GM19035 (cell line): Measurements from ENCODE around the gene NOL8.
A peak's percentile ranks its signal among the peaks of the same experiment; 100 is the strongest.

Experiments used
- ATAC-seq: cut with Tn5 transposase; IDR thresholded peaks from one replicate; pipeline ENCODE4 v1.9.1; 2021; ENCODE audit not compliant: unreplicated experiment

NOL8 gene

DNA sequence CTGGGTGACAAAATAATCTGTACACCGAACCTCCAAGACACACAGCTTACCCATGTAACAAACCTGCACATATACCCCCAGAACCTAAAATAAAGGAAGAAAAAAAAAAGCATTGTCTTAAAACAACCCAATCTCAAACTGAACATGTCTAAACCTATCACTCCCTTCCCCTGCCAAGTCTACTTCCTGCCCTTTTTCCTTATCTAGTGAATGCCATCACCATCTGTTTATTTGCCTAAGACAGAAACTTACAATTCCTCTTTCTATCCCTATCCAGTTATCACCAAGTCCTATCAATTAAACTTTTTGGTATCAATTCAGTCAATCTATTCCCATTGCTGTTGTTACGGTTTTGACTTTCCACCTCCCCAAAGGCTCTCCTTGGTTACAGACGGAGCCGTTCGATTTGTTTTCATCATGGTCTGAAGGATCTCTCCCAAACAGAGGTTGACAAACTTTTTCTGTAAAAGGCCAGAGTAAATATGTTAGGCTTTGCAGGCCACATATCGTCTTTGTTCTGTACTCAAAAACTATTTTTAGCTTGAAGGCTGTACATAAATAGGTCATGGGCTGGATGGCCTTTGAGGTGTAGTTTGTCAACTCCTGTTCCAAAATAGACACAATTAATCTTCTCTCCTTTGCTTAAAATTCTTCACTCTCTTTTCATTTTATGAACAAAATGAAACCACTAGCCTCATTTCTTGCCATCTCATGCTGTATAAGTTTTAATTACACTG, 12.1 kb downstream of the NOL8 start:
- ATAC-seq, result no peak

DNA sequence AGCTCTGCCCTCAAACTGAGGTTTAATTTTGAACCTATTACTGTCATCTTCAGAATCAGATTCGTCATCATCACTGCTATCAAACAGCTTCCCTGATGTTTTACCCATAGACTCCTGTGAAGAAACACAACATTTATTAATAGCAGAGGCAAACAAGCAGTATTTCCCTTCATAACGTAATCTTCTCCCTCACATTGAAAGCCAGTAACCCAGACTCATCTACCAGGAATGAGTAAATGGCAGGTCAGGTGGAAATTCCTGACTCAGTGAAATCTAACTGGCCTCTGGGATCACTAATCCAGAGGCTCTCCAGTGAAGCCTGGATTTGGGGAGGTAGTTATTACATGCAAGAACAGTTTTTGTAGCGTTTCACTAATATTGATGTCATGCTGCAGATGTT, 14.6 kb downstream of the NOL8 start:
- no peak for ATAC-seq

DNA sequence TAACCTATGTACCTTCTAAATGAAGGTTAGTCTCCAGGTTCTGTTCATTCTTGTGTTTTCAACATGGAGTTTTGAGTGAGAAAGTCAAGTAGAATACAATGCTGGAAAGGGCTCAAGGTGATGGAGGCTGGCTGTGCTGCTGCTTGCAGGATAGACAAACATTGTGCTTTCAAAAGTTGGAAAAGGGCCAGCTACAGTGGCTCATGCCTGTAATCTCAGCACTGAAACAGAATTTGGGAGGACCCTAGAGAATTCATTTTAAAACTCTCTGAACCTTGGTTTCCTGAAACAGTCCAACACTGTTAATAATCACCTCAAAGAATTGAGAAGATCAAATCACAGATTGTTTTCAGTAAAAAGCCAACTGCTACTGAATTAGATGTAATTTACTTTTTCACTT, 16.3 kb downstream of the NOL8 start:
- ATAC-seq, result no peak

DNA sequence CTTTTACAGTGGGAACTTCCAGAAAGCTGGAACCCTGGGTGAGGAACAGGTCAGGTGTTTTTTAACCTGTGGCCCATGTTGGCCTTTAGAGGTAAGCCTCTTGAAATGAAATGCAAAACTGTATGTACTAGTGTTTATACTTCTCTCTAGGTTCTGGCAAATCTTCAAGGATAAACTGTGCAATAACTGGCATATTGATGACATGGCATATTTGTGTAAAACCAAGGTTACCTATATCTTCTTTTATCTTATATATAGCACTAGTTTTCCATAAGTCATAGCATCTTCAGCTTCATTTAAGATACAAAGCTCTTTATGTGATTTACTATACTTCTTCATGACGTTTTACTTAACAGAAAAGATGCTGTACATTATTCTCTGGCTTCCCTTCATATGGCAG, 24.2 kb downstream of the NOL8 start:
- no peak for ATAC-seq

DNA sequence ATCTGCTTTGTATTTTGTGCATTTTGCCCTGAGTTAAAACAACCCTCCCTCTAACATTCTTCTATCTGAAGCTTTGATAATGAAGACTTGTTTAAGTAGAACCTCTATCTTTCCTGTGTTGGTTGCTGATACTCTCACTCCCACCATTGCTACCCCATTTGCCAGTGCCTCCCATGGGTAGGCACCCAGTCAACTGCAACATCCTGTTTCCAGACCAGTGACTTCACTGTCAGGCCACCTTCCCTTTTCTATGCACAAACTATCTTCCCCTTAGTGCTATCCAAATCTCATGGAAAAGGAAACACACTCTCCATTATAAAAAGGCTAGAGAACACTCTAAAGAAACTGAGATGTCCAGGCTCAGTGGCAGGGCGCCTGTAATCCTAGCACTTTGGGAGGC, 26.0 kb downstream of the NOL8 start:
- ATAC-seq, result no peak

DNA sequence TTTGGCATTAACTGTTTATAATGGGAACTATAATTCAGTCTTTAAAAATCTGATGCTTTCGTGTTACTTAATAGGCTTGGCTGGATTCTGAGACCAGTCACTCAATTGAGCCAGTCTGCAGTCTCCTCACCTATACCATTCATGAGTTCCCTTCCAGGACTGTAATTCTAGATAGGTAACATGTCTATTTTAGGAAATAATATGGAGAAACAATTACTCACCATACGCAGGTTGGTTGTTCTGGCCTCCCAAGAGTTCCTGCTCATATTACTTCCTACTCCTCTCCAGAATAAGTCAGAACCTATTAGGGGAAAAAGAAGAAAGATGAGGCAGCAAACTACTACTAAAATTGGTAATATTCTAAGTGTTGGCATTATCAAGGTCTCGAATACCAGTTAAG, 27.1 kb downstream of the NOL8 start:
- no peak for ATAC-seq

DNA sequence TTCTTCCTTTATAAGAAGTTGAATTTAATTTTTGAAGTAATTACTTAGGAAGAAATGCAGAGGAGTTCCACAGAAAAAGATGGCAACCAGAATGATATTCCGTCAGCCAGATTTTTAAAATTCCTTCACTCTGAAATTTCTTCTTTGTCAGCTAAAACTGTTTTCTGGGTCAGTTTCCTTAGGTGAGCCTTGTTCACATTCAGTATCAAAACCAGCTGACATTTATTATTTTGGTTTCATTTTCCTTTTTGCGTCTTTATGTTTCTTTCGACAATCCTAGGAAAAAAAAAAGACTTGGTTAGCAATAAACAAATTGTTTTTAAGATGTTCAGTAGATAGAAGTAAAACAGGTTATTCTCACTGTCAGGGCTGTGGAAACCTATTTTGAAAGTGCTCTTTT, 27.5 kb downstream of the NOL8 start:
- ATAC-seq, result no peak

DNA sequence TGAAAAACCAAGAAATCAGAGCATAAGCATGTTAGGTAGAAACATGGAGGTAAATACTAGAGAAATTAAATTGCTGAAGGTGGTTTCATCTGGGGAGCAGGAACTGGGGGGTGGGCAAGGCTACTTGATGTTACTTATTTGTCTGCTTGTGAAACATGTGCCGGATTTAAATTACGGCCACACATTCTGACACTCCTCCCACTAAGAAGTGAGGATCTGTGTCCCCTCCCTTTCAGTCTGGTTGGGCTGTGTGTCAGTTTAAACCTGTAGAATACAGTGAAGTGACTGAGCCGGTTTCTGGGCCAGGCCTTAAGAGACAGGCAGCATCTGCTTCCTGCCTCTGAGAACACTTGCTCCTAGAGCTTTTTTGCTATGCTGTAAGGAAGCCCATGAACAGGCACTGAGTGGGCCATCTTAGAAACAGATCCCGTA, 29.3 kb downstream of the NOL8 start:
- ATAC-seq, result no peak

DNA sequence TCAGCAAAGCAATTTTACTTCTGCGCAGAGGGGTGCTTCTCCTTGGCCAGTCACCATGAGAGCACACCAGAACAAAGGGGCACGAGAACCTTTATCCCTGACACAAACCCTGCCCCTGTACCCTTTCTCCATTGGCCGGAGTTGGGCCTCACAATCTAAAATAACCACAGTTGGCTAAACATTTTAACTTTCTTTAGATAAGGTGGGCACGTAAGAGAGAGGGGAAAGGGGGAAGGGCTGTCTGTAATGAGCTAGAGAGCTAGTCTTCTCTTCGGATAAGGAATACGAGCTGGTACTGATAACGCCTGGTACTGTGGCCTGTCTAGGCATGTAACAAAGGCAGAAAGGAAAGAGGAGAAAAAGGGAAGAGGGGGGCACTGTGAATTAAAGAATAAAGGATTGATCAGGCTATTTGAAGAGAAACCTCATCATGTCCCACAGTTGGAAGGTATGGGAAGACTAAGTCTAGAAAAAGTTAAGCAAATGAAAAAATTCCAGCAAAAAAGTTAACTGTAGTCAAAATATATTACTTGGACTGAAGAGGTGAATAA, 29.8 kb downstream of the NOL8 start:
- ATAC-seq, result no peak

DNA sequence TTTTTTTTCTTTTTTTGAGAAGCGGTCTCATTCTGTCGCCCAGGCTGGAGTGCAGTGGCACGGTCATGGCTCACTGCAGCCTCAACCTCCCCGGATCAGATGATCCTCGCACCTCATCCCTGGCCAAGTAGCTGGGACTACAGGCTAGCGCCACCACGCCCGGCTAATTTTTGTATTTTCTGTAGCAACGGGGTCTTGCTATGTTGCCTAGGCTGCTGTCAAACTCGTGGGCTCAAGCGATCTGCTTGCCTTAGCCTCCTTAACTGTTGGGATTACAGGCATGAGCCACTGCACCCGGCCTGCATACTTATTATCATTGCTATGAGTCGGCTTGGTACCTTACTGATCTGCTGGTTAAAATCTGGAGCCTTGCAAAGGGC, 30.9 kb downstream of the NOL8 start:
- no peak for ATAC-seq

DNA sequence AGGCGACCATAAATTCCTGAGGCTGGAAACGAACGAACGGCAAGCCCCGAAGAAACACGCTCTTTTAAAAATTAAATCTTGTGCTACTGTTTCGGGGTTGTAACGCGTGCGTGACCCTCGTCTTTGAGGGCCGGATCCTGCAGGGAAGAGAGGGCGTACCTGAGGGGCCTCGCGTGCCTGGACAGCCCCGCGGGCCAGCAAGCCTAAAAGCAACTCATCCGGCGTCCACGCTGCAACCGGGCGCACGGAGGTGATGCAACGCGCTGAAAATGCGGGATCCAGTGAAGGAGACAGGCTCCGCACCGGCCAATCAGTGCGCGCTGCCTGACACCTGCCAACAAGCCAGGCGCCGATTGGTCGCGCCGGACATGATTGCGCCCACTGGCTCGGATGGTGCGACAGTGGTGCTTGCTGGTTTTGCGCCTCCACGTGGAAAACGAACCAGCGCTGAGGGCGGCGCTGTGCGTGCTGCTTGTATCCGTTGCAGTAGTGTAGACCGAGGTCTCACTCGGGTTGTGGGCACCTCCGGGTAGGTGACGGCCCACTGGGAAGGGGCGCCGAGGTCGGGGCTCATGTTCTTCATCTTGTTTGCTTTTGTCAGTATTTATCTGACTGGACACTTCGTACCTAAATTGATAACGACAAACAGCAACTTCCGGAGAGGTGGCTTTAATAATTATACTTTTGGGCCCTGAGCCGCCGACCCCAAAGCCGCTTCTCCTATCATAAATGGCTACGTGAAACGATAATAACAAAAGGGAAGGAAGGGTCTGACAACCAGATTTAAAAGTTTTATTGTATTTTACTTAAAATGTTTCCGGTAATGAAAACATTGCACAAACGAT, 31.5 kb downstream of the NOL8 start, which contains the start of gene IARS1:
Gene IARS1 (minus strand): TSS at position 246 of the 845 bp plus-strand sequence. CDS start 4,278 bp downstream, outside the sequence.
- peak; percentile 95 for ATAC-seq

DNA sequence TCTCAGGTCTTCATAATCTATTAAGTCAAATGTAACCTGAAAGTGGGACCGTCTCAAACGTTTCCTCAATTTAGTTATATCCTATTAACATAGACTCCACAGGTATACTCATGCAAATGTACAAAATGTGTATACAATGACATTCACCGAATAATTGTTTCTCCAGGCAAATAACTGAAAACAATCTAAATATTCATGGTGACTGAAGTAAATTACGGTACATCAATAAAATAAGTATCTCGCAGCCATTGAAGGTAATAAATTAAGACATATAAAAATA, 32.1 kb downstream of the NOL8 start:
- ATAC-seq, result no peak

DNA sequence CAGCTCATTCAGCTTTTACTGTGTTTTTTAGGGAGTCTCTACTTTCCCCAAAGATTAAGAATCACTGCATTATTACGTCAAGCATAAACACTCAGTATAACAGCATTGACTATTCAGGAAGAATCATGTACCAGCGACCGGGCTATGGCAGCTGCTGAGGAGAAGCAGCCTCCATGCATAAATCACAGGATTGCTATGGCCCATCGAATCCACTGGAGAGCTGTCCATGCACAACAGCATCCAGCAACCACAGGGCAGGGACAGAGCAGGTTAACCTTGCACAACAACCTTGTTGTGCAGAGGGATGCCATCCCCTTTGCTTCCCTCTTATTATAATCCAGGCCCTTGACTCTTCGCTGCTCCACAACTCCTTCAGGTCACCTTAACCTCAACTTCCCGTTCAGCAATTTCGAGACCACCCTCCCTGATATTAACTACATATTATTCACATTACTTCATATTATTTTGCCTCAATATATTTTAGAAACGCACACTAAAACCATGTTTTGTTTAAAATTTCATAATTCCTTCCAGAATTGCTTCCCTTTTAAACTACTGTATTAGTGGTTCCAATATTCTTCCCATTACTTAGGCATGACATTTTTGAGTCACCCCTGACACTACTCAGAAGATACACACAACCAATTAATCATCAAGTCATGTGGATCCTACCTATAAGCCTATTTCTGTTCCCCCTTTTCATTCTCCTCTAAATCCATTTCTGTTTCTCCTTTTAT, 32.6 kb downstream of the NOL8 start:
- ATAC-seq, result no peak

DNA sequence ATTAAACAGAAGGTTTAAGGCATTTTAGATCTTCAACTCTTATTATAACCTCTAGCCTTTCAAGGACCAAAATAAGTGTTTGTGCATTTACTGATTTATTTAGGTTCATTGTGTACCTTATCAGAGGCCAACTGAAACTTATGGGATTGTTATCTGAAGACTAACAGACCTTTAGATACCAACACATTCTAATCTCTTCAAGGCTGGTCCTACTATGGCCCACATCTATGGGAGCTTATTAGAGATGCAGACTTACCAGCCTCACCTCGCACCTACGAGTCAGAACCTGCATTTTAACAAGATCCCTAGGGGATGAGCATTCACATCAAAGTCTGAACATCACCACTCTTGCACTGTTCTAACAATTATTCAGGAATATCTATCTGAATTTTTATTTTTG, 33.6 kb downstream of the NOL8 start:
- no peak for ATAC-seq

DNA sequence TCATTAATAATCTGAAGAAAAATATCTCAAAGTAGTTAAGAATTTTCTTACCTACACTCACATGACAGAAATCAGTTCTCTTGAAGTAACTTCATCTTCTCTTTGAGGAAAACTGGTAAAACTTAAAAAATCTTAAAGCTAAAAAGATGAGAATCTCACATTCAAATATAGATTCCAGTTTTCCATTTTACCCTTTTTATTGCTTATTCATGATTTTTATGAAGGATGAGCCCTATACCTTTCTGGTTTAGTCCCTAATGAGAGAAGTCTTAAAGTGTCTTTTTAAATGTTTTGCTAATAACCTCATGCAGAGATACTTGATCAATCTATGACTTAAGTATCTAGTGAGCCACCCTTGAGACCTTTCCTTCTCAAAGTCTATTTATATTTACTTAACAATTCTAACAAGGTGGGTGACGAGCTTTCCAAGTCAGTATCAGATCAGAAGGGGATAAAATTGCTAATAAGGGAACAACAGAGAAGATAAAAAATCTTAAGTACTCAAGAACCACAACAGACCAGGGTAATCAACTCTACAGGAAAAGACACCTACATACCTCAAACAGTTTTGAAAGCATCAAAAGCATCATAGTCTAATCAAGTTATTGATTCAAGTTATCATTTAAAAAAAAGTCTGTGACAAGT, 34.2 kb downstream of the NOL8 start:
- ATAC-seq, result no peak

DNA sequence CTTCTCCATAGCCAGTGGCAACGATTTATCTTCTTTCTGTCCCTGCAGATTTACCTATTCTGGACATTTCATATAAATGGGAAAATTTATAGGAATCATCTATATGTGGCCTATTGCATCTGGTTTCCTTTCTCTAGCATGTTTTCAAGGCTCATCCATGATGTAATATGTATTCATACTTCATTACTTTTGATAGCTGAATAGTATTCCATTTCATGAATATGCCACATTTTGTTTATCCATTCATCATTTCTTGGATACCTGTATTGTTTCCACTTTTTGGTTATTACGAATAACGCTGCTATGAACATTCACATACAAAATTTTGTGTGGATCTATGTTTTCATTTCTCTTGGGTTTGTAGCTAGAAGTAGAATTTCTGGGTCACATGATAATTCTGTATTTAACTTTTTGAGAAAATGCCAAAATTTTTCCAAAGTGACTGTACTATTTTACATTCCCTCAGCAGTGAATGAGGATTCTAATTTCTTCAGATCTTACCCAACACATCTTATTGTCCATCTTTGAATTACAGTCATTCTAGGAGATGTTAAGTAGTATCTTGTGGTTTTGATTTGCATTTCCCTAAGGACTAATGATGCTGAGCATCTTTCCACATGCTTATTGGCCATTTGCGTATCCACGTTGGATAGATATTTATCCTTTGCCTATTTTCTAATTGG, 35.3 kb downstream of the NOL8 start:
- ATAC-seq, result no peak

DNA sequence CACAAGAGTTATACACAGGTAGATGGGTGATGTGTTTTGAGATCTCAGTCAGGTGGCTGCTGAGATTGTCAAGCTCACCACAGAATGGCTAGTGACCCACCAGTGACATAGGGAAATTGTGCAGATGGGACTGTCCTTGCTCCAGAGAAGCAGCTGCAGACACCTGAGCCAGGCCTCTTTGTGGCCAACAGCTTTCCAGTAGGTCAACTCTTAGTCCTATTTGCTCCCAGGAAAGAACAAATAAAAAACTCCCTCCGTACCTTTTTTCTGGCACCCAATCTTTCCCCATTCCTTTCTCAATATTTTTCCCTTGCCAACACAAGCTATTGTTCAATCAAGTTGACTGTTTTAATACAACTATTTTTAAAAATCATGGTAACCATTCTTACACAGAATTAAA, 45.8 kb downstream of the NOL8 start:
- no peak for ATAC-seq

DNA sequence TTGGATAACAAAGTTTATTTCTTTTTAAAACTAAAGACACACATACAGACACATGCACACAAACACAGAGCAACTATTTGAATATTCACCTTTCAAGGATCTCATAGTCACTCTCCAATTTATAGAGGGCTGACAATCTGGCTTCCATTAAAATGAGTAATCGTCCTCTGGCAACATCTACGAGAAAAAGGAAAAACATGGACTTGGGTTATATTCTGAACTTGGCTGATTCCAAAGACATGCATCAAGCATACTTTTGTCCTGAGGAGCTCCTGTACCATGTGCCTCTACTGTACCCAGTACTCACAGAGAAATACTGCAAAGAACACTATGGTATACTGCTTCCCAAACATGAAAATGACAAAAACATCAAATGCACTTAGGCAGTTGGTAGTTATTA, 47.0 kb downstream of the NOL8 start:
- no peak for ATAC-seq

DNA sequence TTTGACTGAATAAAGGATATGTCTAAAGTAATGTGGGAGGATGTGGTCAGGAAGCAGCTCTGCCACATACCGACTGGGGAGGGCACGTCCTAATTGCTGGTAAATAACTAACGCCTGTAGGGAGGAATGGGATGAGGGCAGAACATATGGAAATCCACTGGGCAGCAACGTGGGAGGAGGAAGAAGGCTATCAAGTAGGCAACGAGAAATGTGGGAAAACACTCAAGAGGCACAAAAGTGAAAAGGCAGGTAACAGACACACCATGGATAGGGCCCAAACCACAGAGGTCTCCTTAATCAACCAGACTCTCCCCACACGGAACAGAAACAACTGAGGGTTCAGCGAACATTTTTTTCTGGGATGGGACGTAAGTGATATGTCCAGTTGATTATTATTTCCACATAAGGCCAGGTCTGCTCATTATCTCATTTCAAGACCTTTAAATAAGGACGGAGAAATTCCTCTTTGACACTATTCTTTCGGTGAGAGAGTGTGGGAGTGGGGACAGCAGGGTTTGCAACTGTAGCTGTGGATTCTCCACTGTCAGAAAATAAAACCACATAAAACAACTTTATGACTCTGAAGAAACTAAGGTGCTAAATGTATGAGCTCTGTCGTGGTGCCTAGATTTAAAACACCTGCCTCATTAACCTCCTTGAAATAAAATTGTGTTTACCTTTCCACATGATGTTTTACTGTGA, 48.7 kb downstream of the NOL8 start:
- no peak for ATAC-seq

DNA sequence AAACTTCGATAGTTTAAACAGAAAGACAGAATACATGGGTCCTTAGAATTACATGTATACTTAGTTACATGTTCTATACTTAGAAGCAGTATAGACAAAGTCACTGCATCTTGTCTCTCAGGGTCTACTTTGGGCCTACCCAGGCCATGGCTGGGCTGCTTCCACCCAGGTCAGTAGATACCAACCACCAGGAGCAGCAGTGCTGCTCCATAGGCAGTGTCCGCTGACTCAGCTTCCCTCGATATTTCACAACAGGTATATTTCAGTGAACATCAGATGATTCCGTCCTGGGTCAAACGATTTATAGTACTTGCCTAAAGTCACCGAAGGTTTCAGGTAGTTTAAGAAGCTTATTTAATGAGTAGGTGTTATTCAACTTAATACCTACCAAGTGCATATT, 49.6 kb downstream of the NOL8 start:
- no peak for ATAC-seq
